K562 (cell line): ENCODE measurements around the gene SCN4B. TPM values are rescaled to one million over a fixed set of nuclear protein-coding genes. Genes with fewer than 3 reads are reported as not detected.
A peak's percentile ranks its signal among the peaks of the same experiment; 100 is the strongest.

Experiments used
- CBX8 ChIP-seq: fragments of 200-600 bp; sonication (generic); IDR thresholded peaks from 2 replicates; pipeline ENCODE4 v1.6.1; 2012; ENCODE audit warnings: borderline replicate concordance, mixed run types, low read depth, mild to moderate bottlenecking, moderate library complexity, mixed read lengths, low read length, control low read depth, inconsistent platforms; ENCODE audit not compliant: poor library complexity, severe bottlenecking; ENCODE audit errors: extremely low read depth
- CCNT2 ChIP-seq: IDR thresholded peaks from 2 replicates; pipeline ENCODE4 v1.6.1; 2011; ENCODE audit warnings: borderline replicate concordance, low read depth, mild to moderate bottlenecking, moderate library complexity, mixed read lengths, low read length; ENCODE audit not compliant: insufficient read length; ENCODE audit errors: extremely low read depth
- CTBP1 ChIP-seq: fragments of 450-650 bp; IDR thresholded peaks from 2 replicates; pipeline ENCODE4 v1.6.1; 2016; ENCODE audit warnings: borderline replicate concordance
- CXXC5 ChIP-seq: fragments of 250-450 bp; sonication (Bioruptor Pico); IDR thresholded peaks from 2 replicates; pipeline ENCODE4 v1.8.0; 2022; ENCODE audit warnings: inconsistent platforms, mild to moderate bottlenecking, moderate library complexity
- ILF3 ChIP-seq: fragments of 450-650 bp; IDR thresholded peaks from 2 replicates; pipeline ENCODE4 v1.6.1; 2018; ENCODE audit warnings: antibody characterized with exemption, mild to moderate bottlenecking, moderate library complexity, borderline replicate concordance
- KLF16 ChIP-seq: IDR thresholded peaks from 2 replicates; pipeline ENCODE4 v1.6.1; 2016; ENCODE audit warnings: antibody characterized with exemption
- NFIC ChIP-seq: fragments of 450-650 bp; IDR thresholded peaks from 2 replicates; pipeline ENCODE4 v1.6.1; 2017; ENCODE audit warnings: mild to moderate bottlenecking, inconsistent platforms
- SAFB ChIP-seq: fragments of 200-400 bp; formaldehyde crosslinking; IDR thresholded peaks from 2 replicates; pipeline ENCODE4 v1.6.1; 2017; ENCODE audit warnings: low read depth, low read length, borderline replicate concordance
- SIX5 ChIP-seq, 2 experiments: IDR thresholded peaks; 2 replicates each; pipeline ENCODE4 v1.6.1; 2011; ENCODE audit warnings: low read length in 2 of 2, borderline replicate concordance in 1 of 2, low read depth in 1 of 2, mild to moderate bottlenecking in 1 of 2, moderate library complexity in 1 of 2; ENCODE audit not compliant: insufficient read depth in 1 of 2
- TAF9B ChIP-seq: fragments of 450-650 bp; IDR thresholded peaks from 2 replicates; pipeline ENCODE4 v1.6.1; 2018; ENCODE audit warnings: mild to moderate bottlenecking; ENCODE audit not compliant: partially characterized antibody
- TOE1 ChIP-seq, 2 experiments: fragments of 450-650 bp in 1 of 2; sonication (generic) in 1 of 2; formaldehyde crosslinking in 1 of 2; IDR thresholded peaks; 2 replicates each; pipeline versions ENCODE4 v1.7.1 to v1.8.0; 2016 to 2022; ENCODE audit warnings: borderline replicate concordance in 2 of 2, mild to moderate bottlenecking in 2 of 2, antibody characterized with exemption in 1 of 2, inconsistent platforms in 1 of 2, low read depth in 1 of 2, missing genetic modification reagents in 1 of 2, moderate library complexity in 1 of 2
- XRCC4 ChIP-seq: IDR thresholded peaks from one replicate; pipeline ENCODE4 v1.6.1; 2011; ENCODE audit not compliant: insufficient read depth, insufficient read length; ENCODE audit errors: extremely low read depth
- XRCC5 ChIP-seq: fragments of 200-400 bp; formaldehyde crosslinking; IDR thresholded peaks from 2 replicates; pipeline ENCODE4 v1.6.1; 2017; ENCODE audit warnings: low read depth, mild to moderate bottlenecking, low read length
- polyA plus RNA-seq, 8 experiments: library from polyadenylated mRNA; depleted of rRNA in 4 of 8; stranded (reverse) in 5 of 8; unstranded in 3 of 8; fragments of >200 nt; fragmentation: Nextera tagmentation in 2 of 8; fragmentation: Illumina TruSeq in 1 of 8; extraction: Ambion mirVana in 2 of 8; extraction: Trizol in 1 of 8; gene quantifications; 2 replicates each; pipeline versions ENCODE4 v1.2.1 to v1.2.3, GENCODE V29; 2011 to 2014; ENCODE audit warnings: inconsistent platforms in 1 of 8, missing spikeins in 1 of 8
- total RNA-seq, 7 experiments: library from RNA; depleted of rRNA in 6 of 7; stranded (reverse); fragments of >200 nt in 6 of 7; fragmentation: Illumina TruSeq in 2 of 7; extraction: Trizol in 2 of 7; gene quantifications; 2 replicates each; pipeline versions ENCODE4 v1.2.1 to v1.2.3, GENCODE V29; 2011 to 2021; ENCODE audit warnings: low replicate concordance in 1 of 7
- TF ChIP-seq, protein P1 (sequence below): sonication (generic); formaldehyde crosslinking; IDR thresholded peaks from 2 replicates; pipeline ENCODE4 v1.8.0; 2022; ENCODE audit warnings: mild to moderate bottlenecking, missing genetic modification reagents
- TF ChIP-seq, protein P2 (sequence below): fragments of 450-650 bp; IDR thresholded peaks from 2 replicates; pipeline ENCODE4 v1.6.1; 2017; ENCODE audit warnings: antibody characterized with exemption, mild to moderate bottlenecking
- TF ChIP-seq, protein P3 (sequence below): fragments of 450-650 bp; formaldehyde crosslinking; IDR thresholded peaks from 2 replicates; pipeline ENCODE4 v1.4.0; 2022; ENCODE audit warnings: mild to moderate bottlenecking, moderate library complexity
- TF ChIP-seq, protein P4 (sequence below): sonication (generic); formaldehyde crosslinking; IDR thresholded peaks from 2 replicates; pipeline ENCODE4 v1.8.1; 2022; ENCODE audit warnings: missing genetic modification reagents

SCN4B gene
- total and polyA plus RNA-seq, 9 of the 15 experiments (the other 6 are each of a cell fraction or from before 2014, with no cell fraction given) = 0.03 TPM; not detected in 8

DNA sequence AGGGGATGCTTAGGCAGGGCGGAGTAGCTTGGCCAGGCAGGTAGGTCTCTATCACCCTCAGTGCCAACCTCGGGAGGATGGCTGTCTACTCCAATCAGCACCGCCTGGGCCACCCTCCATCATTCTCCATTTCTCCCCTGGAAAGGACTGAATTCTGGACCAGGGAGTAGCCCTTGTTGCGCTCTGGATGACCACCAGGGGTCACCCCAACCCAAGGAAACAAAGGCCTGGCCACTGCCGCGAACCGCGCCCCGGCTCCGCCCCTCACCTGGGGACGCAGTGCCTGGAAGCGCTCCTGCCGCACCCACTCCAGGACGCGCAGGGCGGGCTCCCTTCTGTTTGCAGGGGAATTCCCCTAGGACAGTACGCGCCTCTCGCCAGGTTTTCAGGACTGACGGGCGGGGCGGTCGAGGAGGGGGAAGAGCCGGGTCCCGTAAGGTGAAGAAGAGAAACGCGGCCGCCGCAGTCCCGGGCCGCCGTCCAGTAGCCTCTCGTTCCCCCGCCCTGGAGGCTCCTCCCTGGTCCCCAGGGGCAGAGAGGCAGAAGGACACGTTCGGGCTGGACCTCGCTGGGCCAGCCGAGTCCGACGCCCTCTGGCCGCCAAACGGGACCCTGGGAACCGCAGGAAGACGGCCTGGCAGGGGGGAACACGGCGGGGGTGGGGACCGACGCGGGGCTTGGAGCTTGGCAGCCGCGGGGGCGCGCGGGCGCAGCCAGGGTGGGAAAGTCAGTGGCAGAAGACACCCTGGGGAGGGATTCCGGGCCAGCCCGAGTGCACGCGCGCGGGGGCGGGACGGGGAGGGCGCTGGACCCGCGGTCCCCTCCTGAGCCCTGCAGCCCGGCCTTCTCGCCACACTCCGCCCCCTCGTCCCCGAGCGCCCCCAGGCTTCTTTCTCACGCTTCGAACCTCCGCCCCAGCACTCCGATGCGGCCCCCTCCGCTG lies 7.1 kb downstream of the SCN4B start (continued):
- TF ChIP-seq CCNT2 = peak; percentile 41
- TF ChIP-seq KLF16 = peak; percentile 49; the same call in 1 of the 2 replicates
- TF ChIP-seq CTBP1 = peak; percentile 98
- TF ChIP-seq, protein P1, sequence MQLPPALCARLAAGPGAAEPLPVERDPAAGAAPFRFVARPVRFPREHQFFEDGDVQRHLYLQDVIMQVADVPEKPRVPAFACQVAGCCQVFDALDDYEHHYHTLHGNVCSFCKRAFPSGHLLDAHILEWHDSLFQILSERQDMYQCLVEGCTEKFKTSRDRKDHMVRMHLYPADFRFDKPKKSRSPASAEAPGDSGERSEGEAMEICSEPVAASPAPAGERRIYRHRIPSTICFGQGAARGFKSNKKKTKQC (CRISPR knock-in tag) = no peak
- TF ChIP-seq, protein P2, sequence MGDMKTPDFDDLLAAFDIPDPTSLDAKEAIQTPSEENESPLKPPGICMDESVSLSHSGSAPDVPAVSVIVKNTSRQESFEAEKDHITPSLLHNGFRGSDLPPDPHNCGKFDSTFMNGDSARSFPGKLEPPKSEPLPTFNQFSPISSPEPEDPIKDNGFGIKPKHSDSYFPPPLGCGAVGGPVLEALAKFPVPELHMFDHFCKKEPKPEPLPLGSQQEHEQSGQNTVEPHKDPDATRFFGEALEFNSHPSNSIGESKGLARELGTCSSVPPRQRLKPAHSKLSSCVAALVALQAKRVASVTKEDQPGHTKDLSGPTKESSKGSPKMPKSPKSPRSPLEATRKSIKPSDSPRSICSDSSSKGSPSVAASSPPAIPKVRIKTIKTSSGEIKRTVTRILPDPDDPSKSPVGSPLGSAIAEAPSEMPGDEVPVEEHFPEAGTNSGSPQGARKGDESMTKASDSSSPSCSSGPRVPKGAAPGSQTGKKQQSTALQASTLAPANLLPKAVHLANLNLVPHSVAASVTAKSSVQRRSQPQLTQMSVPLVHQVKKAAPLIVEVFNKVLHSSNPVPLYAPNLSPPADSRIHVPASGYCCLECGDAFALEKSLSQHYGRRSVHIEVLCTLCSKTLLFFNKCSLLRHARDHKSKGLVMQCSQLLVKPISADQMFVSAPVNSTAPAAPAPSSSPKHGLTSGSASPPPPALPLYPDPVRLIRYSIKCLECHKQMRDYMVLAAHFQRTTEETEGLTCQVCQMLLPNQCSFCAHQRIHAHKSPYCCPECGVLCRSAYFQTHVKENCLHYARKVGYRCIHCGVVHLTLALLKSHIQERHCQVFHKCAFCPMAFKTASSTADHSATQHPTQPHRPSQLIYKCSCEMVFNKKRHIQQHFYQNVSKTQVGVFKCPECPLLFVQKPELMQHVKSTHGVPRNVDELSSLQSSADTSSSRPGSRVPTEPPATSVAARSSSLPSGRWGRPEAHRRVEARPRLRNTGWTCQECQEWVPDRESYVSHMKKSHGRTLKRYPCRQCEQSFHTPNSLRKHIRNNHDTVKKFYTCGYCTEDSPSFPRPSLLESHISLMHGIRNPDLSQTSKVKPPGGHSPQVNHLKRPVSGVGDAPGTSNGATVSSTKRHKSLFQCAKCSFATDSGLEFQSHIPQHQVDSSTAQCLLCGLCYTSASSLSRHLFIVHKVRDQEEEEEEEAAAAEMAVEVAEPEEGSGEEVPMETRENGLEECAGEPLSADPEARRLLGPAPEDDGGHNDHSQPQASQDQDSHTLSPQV = no peak
- TF ChIP-seq XRCC5 = no peak
- TF ChIP-seq CBX8 = no peak
- no peak for TF ChIP-seq SIX5 (IDR thresholded peaks at IDR 0.05; ENCODE audit: borderline replicate concordance in 1 of 2, insufficient read depth in 1 of 2, low read depth in 1 of 2, low read length in 2 of 2)
- peak; percentile 51; the same call in 1 of the 2 replicates for TF ChIP-seq NFIC
- TF ChIP-seq, protein P3, sequence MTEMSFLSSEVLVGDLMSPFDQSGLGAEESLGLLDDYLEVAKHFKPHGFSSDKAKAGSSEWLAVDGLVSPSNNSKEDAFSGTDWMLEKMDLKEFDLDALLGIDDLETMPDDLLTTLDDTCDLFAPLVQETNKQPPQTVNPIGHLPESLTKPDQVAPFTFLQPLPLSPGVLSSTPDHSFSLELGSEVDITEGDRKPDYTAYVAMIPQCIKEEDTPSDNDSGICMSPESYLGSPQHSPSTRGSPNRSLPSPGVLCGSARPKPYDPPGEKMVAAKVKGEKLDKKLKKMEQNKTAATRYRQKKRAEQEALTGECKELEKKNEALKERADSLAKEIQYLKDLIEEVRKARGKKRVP (CRISPR knock-in tag) = no peak
- no peak for TF ChIP-seq SAFB
- no peak for TF ChIP-seq XRCC4
- TF ChIP-seq CXXC5 (CRISPR knock-in tag) = 0 out of 2 replicates have a peak, but pooled peaks have one; percentile 48
- TF ChIP-seq ILF3 = no peak
- TF ChIP-seq TOE1 (IDR thresholded peaks at IDR 0.05; ENCODE audit: borderline replicate concordance) = peak; percentile 50; the same call in 1 of the 2 replicates
- TF ChIP-seq TOE1 (CRISPR knock-in tag; IDR thresholded peaks at IDR 0.05; ENCODE audit: borderline replicate concordance, low read depth) = no peak
- TF ChIP-seq TAF9B = no peak
- TF ChIP-seq, protein P4, sequence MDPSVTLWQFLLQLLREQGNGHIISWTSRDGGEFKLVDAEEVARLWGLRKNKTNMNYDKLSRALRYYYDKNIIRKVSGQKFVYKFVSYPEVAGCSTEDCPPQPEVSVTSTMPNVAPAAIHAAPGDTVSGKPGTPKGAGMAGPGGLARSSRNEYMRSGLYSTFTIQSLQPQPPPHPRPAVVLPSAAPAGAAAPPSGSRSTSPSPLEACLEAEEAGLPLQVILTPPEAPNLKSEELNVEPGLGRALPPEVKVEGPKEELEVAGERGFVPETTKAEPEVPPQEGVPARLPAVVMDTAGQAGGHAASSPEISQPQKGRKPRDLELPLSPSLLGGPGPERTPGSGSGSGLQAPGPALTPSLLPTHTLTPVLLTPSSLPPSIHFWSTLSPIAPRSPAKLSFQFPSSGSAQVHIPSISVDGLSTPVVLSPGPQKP (CRISPR knock-in tag) = no peak
